ENCODE measurements around the gene VPS13D.

The VPS13D gene

GRCh38 chr1:12424087-12424529 lies 194.3 kb downstream of the VPS13D start:
- no peak for ATAC-seq (ENCODE audit: low read depth)

GRCh38 chr1:12424793-12425192 lies 195.0 kb downstream of the VPS13D start:
- DNase-seq (ENCODE audit: low spot score), result no peak
- H3K27me3 ChIP-seq (ENCODE audit: insufficient read depth, poor library complexity, severe bottlenecking), result no peaks in the 10 kb centered on the region
- no peak for ATAC-seq (ENCODE audit: low read depth)
- no peak for TF ChIP-seq CTCF (IDR thresholded peaks at IDR 0.05; ENCODE audit: poor library complexity, severe bottlenecking)
- H3K4me3 ChIP-seq (ENCODE audit: severe bottlenecking), result no peak overlapping the region
- H3K4me1 ChIP-seq (ENCODE audit: insufficient read depth, poor library complexity, severe bottlenecking), result no peaks in the 10 kb centered on the region
- no peaks in the 10 kb centered on the region for H3K9me3 ChIP-seq (ENCODE audit: severe bottlenecking)
- H3K36me3 ChIP-seq (ENCODE audit: low read depth), result peaks cover 6% of the 10 kb centered on the region; the same call in 1 of the 2 replicates
- H3K27ac ChIP-seq (ENCODE audit: poor library complexity, severe bottlenecking), result no peak overlapping the region

More at GRCh38 chr1:12424087-12424529, 194.3 kb downstream of the VPS13D start:
- Histone ChIP-seq H3K36me3 (ENCODE audit: low read depth) (peaks cover 6% of the 10 kb centered on the region; the same call in 1 of the 2 replicates), H3K27ac (ENCODE audit: poor library complexity, severe bottlenecking) (no peak overlapping the region), H3K27me3 (ENCODE audit: insufficient read depth, poor library complexity, severe bottlenecking) (no peaks in the 10 kb centered on the region), H3K4me3 (ENCODE audit: severe bottlenecking) (no peak overlapping the region), H3K4me1 (ENCODE audit: insufficient read depth, poor library complexity, severe bottlenecking) (no peaks in the 10 kb centered on the region), H3K9me3 (ENCODE audit: severe bottlenecking) (no peaks in the 10 kb centered on the region)
- TF ChIP-seq CTCF (IDR thresholded peaks at IDR 0.05; ENCODE audit: poor library complexity, severe bottlenecking), result no peak
- DNase-seq (ENCODE audit: low spot score), result no peak

- TF ChIP-seq CTCF (IDR thresholded peaks at IDR 0.05; ENCODE audit: poor library complexity, severe bottlenecking), result no peak
Observed at GRCh38 chr1:12426030-12426429, 196.2 kb downstream of the VPS13D start.

GRCh38 chr1:12428334-12428733 lies 198.5 kb downstream of the VPS13D start:
- TF ChIP-seq CTCF (IDR thresholded peaks at IDR 0.05; ENCODE audit: poor library complexity, severe bottlenecking), result no peak
- ATAC-seq (ENCODE audit: low read depth), result no peak
- H3K9me3 ChIP-seq (ENCODE audit: severe bottlenecking), result no peaks in the 10 kb centered on the region
- H3K27me3 ChIP-seq (ENCODE audit: insufficient read depth, poor library complexity, severe bottlenecking), result no peaks in the 10 kb centered on the region
- H3K36me3 ChIP-seq (ENCODE audit: low read depth), result no peaks in the 10 kb centered on the region
- H3K27ac ChIP-seq (ENCODE audit: poor library complexity, severe bottlenecking), result no peak overlapping the region
- no peak for DNase-seq (ENCODE audit: low spot score)
- H3K4me3 ChIP-seq (ENCODE audit: severe bottlenecking), result no peak overlapping the region
- H3K4me1 ChIP-seq (ENCODE audit: insufficient read depth, poor library complexity, severe bottlenecking), result no peaks in the 10 kb centered on the region

More at GRCh38 chr1:12426030-12426429, 196.2 kb downstream of the VPS13D start:
- ATAC-seq (ENCODE audit: low read depth), result no peak
- H3K4me1 ChIP-seq (ENCODE audit: insufficient read depth, poor library complexity, severe bottlenecking), result no peaks in the 10 kb centered on the region
- H3K27ac ChIP-seq (ENCODE audit: poor library complexity, severe bottlenecking), result no peak overlapping the region
- H3K4me3 ChIP-seq (ENCODE audit: severe bottlenecking), result no peak overlapping the region
- DNase-seq (ENCODE audit: low spot score), result no peak
- peaks cover 6% of the 10 kb centered on the region; the same call in 1 of the 2 replicates for H3K36me3 ChIP-seq (ENCODE audit: low read depth)
- no peaks in the 10 kb centered on the region for H3K27me3 ChIP-seq (ENCODE audit: insufficient read depth, poor library complexity, severe bottlenecking)
- H3K9me3 ChIP-seq (ENCODE audit: severe bottlenecking), result no peaks in the 10 kb centered on the region

GRCh38 chr1:12430525-12430924 lies 200.7 kb downstream of the VPS13D start:
- no peak overlapping the region for H3K4me3 ChIP-seq (ENCODE audit: severe bottlenecking)
- no peaks in the 10 kb centered on the region for H3K27me3 ChIP-seq (ENCODE audit: insufficient read depth, poor library complexity, severe bottlenecking)
- no peak for DNase-seq (ENCODE audit: low spot score)
- H3K4me1 ChIP-seq (ENCODE audit: insufficient read depth, poor library complexity, severe bottlenecking), result peaks cover 11% of the 10 kb centered on the region
- no peak for ATAC-seq (ENCODE audit: low read depth)
- TF ChIP-seq CTCF (IDR thresholded peaks at IDR 0.05; ENCODE audit: poor library complexity, severe bottlenecking), result no peak
- H3K36me3 ChIP-seq (ENCODE audit: low read depth), result no peaks in the 10 kb centered on the region
- no peak overlapping the region for H3K27ac ChIP-seq (ENCODE audit: poor library complexity, severe bottlenecking)
- H3K9me3 ChIP-seq (ENCODE audit: severe bottlenecking), result no peaks in the 10 kb centered on the region
